Sigmoid colon (tissue), 4 donors: ENCODE data around the gene TM9SF4.

ENCODE experiments used
- EP300 ChIP-seq, 4 donors: sonication (generic); formaldehyde crosslinking; IDR thresholded peaks; one replicate each; pipeline ENCODE4 v1.6.1; 2017; ENCODE audit warnings: antibody characterized with exemption in 4 of 4
- POLR2A ChIP-seq, 2 donors: fragments of 450-650 bp; IDR thresholded peaks; one replicate each; pipeline ENCODE4 v1.6.1; 2016; ENCODE audit warnings: antibody characterized with exemption in 2 of 2, mild to moderate bottlenecking in 2 of 2, moderate library complexity in 2 of 2
- POLR2AphosphoS5 ChIP-seq, 4 donors: sonication (generic); formaldehyde crosslinking; IDR thresholded peaks; one replicate each; pipeline ENCODE4 v1.6.1; 2017; ENCODE audit warnings: antibody characterized with exemption in 4 of 4
- TF ChIP-seq, protein P1 (sequence below), 4 experiments: fragments of 450-650 bp in 3 of 4; fragments of 200-600 bp in 1 of 4; IDR thresholded peaks; one replicate each; pipeline ENCODE4 v1.5.1; 2016 to 2019; ENCODE audit warnings: antibody characterized with exemption in 4 of 4, mild to moderate bottlenecking in 3 of 4, moderate library complexity in 2 of 4

DNA sequence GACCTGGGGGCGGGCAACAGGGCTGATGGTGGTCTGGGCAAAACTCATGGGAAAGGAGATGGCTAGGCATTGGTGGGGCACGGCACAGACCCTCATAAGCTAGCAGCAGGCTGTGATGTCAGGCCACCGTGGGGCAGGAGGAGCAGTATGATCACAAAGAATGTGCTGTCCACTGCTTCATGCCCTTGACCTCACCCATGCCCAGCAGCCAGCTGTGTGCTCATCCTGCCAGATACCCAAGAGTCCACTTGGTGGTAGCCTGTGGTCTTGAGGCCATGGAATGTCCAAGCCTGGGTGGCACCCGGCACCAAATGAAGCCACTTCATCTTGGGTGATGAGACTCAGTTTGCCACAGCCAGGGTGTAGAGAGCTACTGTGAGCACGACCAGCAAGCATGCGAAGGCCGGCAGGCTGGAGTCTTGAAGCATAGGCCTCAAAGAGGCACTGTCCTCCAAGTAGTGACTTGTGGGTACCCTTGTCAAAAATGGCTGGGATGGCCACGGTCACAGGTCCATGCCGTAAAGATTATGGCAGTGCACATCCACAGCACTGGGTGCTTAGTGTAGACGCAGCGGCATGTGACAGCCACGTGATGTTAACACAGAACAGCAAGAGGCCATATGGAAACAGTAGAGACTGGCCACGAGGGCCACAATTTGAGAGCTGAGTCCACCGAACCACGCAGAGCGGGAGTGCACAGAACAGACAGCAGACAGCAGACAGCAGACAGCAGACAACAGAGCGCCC is 79.0 kb downstream of the TM9SF4 start:
- TF ChIP-seq, protein P1, sequence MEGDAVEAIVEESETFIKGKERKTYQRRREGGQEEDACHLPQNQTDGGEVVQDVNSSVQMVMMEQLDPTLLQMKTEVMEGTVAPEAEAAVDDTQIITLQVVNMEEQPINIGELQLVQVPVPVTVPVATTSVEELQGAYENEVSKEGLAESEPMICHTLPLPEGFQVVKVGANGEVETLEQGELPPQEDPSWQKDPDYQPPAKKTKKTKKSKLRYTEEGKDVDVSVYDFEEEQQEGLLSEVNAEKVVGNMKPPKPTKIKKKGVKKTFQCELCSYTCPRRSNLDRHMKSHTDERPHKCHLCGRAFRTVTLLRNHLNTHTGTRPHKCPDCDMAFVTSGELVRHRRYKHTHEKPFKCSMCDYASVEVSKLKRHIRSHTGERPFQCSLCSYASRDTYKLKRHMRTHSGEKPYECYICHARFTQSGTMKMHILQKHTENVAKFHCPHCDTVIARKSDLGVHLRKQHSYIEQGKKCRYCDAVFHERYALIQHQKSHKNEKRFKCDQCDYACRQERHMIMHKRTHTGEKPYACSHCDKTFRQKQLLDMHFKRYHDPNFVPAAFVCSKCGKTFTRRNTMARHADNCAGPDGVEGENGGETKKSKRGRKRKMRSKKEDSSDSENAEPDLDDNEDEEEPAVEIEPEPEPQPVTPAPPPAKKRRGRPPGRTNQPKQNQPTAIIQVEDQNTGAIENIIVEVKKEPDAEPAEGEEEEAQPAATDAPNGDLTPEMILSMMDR (IDR thresholded peaks at IDR 0.05), result no peak
- TF ChIP-seq EP300 (IDR thresholded peaks at IDR 0.05), result no peak
- TF ChIP-seq POLR2AphosphoS5 (IDR thresholded peaks at IDR 0.05), result no peak
- TF ChIP-seq POLR2A (IDR thresholded peaks at IDR 0.05), result no peak
